WI38 (cell line): ENCODE measurements around the gene OSTC.

Experiments
- H3K4me3 ChIP-seq: 2 replicates; pipeline ENCODE4 v1.5.1; 2011; ENCODE audit warnings: low read depth, mild to moderate bottlenecking, control low read depth, low read length
- TF ChIP-seq, protein P1 (sequence below): IDR thresholded peaks from 2 replicates; pipeline ENCODE4 v1.5.1; 2012; ENCODE audit warnings: low read depth, mild to moderate bottlenecking, control low read depth, low read length

OSTC gene

GRCh38 chr4:108690738-108691137 lies 40.3 kb downstream of the OSTC start:
- no peak overlapping the region for H3K4me3 ChIP-seq
- TF ChIP-seq, protein P1, sequence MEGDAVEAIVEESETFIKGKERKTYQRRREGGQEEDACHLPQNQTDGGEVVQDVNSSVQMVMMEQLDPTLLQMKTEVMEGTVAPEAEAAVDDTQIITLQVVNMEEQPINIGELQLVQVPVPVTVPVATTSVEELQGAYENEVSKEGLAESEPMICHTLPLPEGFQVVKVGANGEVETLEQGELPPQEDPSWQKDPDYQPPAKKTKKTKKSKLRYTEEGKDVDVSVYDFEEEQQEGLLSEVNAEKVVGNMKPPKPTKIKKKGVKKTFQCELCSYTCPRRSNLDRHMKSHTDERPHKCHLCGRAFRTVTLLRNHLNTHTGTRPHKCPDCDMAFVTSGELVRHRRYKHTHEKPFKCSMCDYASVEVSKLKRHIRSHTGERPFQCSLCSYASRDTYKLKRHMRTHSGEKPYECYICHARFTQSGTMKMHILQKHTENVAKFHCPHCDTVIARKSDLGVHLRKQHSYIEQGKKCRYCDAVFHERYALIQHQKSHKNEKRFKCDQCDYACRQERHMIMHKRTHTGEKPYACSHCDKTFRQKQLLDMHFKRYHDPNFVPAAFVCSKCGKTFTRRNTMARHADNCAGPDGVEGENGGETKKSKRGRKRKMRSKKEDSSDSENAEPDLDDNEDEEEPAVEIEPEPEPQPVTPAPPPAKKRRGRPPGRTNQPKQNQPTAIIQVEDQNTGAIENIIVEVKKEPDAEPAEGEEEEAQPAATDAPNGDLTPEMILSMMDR: no peak

DNA sequence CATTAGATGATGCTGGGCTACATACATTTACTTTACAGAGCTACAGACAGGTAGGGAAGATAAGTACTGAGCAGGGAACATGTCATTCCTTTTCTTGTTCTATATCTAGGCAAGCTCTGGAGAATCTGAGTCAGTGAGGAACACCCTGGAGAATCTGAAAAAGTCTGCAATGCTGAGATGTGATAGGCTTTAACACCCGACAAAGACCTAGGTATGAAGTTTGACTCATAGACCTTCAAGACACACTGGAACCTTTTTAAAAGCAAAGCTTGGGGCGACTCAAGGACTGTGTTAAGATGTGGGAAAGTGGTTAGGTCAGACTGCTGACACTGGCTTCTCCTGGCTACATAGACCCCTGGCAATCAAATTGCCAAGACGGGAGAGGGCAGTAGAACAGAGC lies 42.8 kb downstream of the OSTC start:
- no peak overlapping the region for H3K4me3 ChIP-seq
- TF ChIP-seq, protein P1: no peak

DNA sequence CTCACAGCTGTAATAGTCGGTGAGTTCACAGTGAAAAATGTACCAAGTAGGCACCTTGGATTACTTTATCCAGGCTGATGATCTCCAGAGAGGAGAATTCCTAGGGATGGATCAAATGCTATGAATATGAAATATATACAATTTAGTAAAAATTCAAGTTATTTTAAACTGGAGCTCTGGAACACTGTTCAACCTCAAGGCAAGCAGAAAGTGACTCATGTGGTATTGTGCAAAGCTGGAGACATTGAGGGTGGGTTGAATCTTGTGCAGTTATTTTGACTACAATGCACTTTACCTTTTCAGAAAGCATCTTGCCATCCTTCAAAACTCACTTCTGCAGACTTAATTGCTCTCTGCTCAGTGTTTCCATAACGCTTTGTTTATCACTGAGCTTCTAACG lies 43.4 kb downstream of the OSTC start:
- no peak overlapping the region for H3K4me3 ChIP-seq
- TF ChIP-seq, protein P1: no peak

- TF ChIP-seq, protein P1: no peak
- H3K4me3 ChIP-seq: no peak overlapping the region
Observed at GRCh38 chr4:108694423-108694822, 44.0 kb downstream of the OSTC start.

DNA sequence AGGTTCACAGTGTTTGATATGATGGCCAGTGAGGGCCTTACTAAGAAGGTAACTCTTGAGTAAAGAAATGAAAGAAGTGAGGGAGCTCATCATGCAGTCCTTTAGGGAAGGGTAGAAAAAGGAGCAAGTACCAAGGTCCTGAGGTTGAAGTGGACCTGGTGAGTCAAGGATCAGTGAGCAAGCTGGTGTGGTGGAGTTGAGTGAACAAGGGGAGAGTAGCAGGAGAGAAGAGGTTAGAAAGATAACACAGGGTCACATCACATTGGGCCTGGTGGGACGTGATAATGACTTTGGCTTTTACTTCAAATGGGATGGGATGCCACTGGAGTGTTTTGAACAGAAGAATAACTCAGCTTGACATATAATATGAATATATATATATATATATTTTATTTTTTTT lies 44.7 kb downstream of the OSTC start:
- TF ChIP-seq, protein P1: no peak
- H3K4me3 ChIP-seq: no peak overlapping the region

- no peak overlapping the region for H3K4me3 ChIP-seq
- TF ChIP-seq, protein P1: no peak
Observed at GRCh38 chr4:108696160-108696559, 45.8 kb downstream of the OSTC start.

DNA sequence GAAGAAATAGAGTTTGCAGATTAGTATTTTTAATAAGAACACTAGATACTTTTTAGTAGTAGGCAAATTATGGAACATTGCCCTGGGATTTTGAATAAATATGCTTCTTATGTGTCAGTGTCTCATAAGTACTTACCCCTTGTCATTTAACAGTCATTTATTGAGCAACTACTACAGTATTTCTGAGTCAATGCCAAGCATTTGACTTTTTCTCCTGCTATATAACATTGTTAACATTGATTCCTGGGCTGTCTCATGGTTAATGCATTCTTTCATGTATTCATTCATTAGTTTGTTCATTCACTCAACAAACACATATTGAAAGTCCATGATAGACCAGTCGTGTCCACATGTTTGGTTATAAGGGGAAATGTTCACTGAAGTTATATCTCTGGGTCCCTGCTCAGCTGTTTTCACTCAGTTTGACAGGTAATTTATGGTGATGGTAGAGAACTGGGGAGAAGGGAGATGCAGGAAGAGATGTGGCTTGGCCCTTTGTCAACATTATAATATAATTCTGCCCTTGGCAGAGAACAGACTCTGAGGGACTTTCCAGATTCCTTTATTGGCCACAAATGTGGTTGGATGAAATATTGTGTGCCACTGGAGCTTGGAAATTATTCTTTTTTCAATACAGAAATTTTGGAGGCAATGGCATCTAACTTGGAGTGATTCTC lies 49.8 kb downstream of the OSTC start:
- H3K4me3 ChIP-seq: no peak overlapping the region
- TF ChIP-seq, protein P1: no peak
